A172 (cell line): Measurements from ENCODE around the gene KMT5C. TPM values are rescaled to one million over a fixed set of nuclear protein-coding genes. Genes with fewer than 3 reads are reported as not detected.

ENCODE experiments used
- DNase-seq: peaks from one replicate; pipeline ENCODE4 v3.0.0-alpha.2; 2015; ENCODE audit warnings: low spot score
- total RNA-seq: library from RNA; depleted of rRNA; stranded (reverse); fragments of >200 nt; shearing (Covaris generic); gene quantifications from 2 replicates; pipeline ENCODE4 v1.2.3, GENCODE V29; 2014

Gene KMT5C
- total RNA-seq, 1 experiment from 2014 or later: 19.8 TPM

- no peak for DNase-seq
Observed at GRCh38 chr19:55346725-55347441, 7.2 kb downstream of the KMT5C start.

GRCh38 chr19:55347442-55348009 is 7.8 kb downstream of the KMT5C start:
- DNase-seq: no peak

DNA sequence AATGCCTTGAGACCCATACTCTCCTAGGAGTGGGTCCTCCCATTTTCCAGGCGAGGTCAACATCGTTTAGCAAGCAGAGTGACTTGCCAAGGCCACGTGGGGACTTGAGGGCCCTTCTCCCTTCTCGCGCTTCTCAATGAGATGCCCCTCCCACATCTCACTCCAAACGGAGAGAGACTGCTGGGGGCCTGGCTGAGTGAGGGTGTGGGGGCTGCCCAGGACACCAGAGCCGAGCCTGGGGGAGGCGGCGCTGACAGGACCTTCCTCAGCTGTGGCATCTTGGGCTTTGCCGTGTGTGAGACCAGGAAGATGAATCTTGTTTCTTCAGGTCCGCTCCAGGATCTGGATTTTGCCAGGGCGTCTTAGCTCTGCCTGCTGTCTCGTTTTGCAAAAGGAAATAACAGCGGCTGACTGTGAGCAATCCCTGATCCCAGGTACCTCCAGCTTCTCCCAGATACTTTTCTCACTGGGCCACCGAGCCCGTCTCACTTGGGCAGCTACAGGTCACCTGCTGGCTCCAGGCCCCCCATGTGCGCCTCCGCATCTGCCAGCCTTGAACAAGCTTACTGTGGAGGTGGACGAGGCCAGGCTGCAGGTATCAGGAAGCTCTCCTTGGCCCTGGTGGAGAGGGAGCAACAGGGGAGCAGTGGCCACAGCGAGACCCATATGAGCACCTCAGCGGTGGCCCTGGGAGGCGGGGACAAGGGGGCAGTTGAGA is 8.8 kb downstream of the KMT5C start:
- DNase-seq: no peak

DNA sequence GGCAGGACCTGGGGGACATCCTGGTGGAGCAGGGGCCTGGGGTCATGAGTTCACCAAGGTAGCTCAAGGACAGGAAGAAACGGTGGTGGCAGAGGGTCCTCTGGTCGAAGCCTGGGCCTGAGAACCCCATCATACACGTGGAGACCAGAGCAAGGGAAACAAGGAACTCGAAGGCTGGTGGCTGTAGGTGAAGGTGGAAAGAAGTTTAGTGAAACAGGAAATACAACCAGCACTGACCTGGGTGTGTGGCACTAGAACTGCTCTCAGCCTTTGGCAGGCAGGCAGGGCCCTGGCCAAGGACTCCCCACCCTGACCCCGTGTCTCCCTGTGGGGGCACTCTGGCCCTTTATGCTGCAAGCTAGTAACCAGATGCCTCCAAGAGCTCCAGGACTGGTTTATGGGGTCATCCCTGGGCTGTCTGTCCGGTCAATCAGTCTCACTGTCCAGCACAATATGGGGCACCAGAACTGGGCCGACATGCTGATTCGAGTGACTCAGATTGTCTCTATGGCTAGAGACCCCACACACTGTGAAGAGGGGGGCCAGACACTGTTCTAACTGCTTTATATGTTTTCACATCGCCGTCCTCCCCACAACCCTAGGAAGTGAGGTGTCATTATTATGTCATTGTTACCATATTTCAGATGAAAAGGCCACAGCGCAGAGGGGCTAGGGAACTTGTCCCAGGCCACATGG is 11.1 kb downstream of the KMT5C start:
- no peak for DNase-seq

DNA sequence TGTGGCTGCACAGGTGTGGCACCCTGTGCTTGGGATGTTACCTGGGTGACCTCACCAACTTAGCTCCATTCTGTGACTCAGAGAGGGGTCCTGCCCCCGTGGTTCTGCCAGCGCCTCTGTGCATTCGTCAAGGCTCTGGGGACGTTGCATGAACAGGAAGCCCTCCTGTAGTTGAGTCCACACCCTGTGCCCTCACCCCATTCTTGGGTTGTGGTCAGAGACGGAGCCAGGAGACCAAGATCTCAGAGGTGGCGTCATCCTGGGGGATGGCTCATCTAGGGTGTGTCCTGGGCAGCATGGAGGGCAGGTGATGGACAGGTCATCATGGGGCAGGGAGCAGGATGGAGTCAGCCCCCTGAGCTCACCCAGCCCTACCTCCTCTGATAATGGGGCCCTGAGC is 12.4 kb downstream of the KMT5C start:
- DNase-seq: peak; percentile 96

- no peak for DNase-seq
Observed at GRCh38 chr19:55352549-55353145, 13.0 kb downstream of the KMT5C start.

GRCh38 chr19:55353356-55353802 is 13.7 kb downstream of the KMT5C start:
- DNase-seq: no peak

GRCh38 chr19:55353803-55354697 is 14.4 kb downstream of the KMT5C start:
- DNase-seq: peak; percentile 70

DNA sequence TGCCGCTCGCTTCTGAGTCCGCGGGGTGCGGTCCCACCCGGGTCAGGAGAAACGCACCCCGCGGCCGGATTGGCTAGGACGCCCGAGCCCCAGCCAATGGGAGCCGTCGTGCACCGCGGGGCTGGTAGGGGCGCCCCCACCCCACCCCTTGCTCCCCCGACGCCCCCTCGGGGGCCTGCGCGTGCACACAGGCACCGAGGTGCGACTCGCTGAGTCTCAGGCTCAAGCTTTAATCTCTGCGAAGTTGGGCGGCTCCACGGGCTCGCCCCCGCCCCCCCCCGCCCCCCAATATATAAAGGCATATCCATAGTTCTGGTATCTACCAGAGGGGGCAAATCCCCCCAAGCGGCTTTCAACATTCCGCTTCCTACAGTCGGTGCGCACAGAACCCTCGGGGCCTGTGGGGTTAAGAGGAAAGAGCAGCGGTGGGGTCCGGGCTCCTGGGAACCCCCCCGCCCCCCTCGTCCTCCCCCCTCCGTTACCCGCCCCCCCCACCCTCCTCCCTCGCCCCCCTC is 15.1 kb downstream of the KMT5C start, which contains the start of gene COX6B2:
TSS of gene COX6B2 (minus strand) at position 22 of the 515 bp plus-strand sequence. CDS start 198 bp downstream, outside the sequence.
- no peak for DNase-seq

GRCh38 chr19:55355213-55355821 is 15.6 kb downstream of the KMT5C start:
- DNase-seq: no peak

GRCh38 chr19:55358493-55358892 is 18.8 kb downstream of the KMT5C start:
- DNase-seq: no peak

DNA sequence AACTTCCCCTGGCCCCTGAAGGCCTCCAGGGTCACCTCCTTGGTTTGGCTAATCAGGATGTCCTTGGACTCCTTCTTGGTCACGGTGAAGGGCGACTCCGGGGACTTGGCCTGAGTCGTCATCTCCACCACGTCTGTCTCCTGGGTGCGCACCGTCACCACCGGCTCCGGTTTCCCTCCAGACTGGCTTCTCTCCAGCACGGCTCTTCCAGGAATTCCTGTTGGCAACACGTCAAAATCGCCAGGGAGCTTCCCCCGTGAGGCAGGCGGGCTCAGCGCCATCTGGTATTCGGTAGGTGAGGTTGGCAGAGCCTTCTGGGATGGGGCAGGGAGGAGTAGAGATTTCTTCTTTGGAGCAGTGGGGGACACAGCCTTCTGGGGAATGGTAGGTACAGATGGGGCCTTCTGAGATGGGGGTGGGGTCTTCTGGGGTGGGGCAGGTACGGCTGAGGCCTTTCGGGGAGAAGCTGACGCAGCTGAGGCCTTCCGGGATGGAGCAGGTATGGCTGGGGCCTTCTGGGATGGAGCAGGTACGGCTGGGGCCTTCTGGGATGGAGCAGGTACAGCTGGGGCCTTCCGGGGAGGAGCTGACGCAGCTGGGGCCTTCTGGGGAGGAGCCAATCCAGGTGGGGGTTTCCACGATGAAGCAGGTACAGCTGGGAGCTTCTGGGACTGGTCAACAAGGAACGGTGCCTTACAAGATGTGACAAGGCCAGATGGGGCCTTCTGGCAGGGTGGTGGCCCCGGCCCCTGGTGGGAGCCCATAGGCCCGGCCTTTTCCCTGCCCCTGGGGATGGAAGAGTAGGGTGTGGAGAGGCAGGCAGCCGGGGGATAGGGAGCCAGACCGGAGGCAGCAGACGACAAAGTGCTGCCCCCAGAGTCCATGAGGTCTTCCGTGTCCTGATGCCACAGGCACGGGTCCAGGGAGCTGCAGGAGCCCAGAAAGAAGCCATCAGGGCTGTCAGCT is 19.6 kb downstream of the KMT5C start:
- DNase-seq: no peak

DNA sequence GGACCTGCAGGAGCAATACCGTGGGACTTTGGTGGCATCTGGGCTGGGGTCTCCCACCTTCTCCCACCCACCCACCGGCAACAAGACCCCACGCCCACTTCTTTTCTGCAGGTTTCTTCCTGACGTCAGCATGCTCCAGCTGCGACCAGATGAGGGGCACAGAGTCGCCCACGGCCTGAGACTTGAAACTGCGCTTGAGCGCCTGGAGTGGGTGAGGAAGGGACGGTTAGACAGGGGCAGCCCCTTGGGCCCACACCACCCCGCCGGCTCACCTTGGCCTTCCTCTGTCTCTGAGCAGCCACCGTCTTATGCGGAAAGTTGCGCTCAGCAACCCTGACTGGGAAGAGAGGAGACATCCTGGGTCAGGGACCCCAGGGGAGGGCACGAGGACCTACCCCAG is 21.2 kb downstream of the KMT5C start:
- no peak for DNase-seq

GRCh38 chr19:55362174-55362989 is 22.7 kb downstream of the KMT5C start:
- DNase-seq: no peak

GRCh38 chr19:55362990-55363716 is 23.5 kb downstream of the KMT5C start, which contains the start of gene GARIN5B:
Gene GARIN5B (minus strand): TSS chr19:55363260. CDS start chr19:55363066, 194 bp downstream.
- no peak for DNase-seq

DNA sequence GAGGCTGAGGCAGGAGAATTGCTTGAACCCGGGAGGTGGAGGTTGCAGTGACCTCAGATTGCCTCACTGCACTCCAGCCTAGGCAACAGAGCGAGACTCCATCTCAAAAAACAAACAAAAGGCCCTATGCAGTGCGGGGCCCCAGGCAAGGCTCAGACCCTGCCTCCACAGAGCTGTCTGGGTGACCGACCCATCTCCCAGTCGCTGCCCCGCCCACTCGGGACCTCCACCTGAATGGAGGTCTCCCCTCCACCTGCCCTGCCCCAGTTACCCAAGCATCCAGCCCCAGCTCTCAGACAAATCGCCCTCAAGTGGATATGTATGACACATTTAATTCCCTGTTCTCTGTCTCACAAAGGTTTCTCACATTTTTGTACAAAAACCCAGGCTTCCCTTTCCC is 25.6 kb downstream of the KMT5C start:
- DNase-seq: no peak

DNA sequence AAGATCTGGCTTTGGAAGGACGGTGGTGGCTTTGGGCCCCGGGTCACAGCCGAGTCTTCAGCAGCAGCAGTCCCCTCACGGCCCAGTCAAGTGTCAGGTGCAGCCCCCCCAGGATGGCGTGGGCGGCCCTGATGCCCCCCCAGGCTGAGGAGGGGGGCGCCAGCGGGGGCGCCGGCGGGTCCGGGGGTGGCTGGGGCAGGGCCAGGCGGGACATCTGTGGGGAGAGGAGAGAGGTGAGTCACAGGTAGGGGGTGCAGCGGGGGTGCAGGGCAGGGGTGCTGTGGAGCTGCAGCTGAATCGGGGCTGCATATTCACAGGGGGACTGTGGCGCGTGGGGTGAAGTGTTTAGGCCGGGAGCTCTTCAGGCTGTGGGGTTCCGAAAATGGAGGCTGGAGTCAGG is 26.3 kb downstream of the KMT5C start:
- DNase-seq: no peak
